NCI-H2171 (cell line): Measurements from ENCODE around the gene TBC1D3L.
"Not testable (repeated sequence)": the region's sequence is repeated elsewhere in the genome, so short reads cannot be mapped to it uniquely, and the experiment has no call there.

Source experiments
- DNase-seq: peaks from one replicate; lab custom pipeline; 2025; lab: John Stamatoyannopoulos, UW

The TBC1D3L gene

GRCh38 chr17:37988960-37989359, at the start of gene TBC1D3L:
Gene TBC1D3L (minus strand): TSS chr17:37989060. CDS start chr17:37987520, 1,540 bp downstream.
- not testable (repeated sequence) for DNase-seq

- DNase-seq, result not testable (repeated sequence)
Observed at GRCh38 chr17:38003676-38004075, 14.8 kb upstream of the TBC1D3L start, which contains the start of gene TBC1D3D. Gene TBC1D3D (plus strand): TSS chr17:38003976. CDS start chr17:38005561, 1,585 bp downstream.
